ENCODE results near the gene ZNF45. TPM values are rescaled to one million over a fixed set of nuclear protein-coding genes. Genes with fewer than 3 reads are reported as not detected.

Gene ZNF45
- 10 to 100 TPM; 16.9 to 23.3 TPM for total RNA-seq

DNA sequence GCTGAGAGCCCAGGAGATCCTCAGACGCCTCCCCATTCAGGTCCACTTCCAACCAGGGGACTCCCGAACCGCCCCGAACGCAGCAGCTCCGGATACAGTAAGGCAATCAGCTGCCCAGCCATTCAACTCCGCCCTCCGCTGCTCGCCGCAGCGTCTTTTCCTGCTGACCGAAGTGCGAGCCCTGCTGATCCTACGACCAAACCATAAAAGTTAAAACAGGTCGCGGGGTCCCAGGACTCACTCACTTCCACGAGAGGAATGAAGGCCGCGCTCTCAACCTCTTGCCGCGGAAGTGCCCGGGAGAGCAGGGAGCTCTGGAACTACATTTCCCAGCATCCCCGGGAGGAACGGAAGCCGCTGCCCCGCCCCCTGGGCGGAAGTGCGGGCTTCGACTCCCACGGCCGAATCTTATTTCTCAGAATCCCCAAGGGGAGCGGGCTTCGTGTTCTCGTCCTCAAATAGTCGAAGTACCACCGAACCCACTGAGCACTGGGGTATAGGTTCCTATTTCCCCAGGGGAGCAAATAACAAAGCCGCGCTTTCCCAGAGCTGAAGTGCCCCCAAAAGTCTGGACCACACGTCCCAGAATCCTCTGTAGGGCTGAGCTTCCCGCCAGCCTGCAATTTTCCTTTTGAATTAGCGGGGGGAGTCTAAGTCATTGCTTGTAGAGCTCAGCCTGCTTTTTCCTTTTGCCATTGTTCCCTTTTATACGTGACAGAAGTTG lies at the start of gene ZNF45:
TSS of gene ZNF45 (minus strand) at position 298 of the 724 bp plus-strand sequence. CDS start 13,097 bp downstream, outside the sequence.

GRCh38 chr19:43983912-43984686 lies 49.0 kb upstream of the ZNF45 start, which contains the start of gene ZNF155:
Gene ZNF155 (plus strand): TSS chr19:43984188. CDS start chr19:43988544, 4,356 bp downstream.

GRCh38 chr19:43950834-43951645 lies 16.0 kb upstream of the ZNF45 start, which contains the start of gene ZNF221:
Gene ZNF221 (plus strand): TSS chr19:43951228. CDS start chr19:43962727, 11,499 bp downstream.

GRCh38 chr19:43883864-43884263 lies 51.2 kb downstream of the ZNF45 start, which contains the start of gene ZNF404:
Gene ZNF404 (minus strand): TSS chr19:43883964.

Small RNA genes within 50 kb of the gene (small RNA-seq; reads per million reads assigned to genes)
- gene AC006213.5, result 0 reads per million in 2 donors

Other genes starting within 250 kb of the ZNF45 start
- not detected for gene IRGC, start 219.2 kb downstream of the ZNF45 start, total RNA-seq
- gene SMG9, start 180.3 kb downstream of the ZNF45 start, total RNA-seq, result 1 to 10 TPM; 8.9 to 9.0 TPM
- gene KCNN4, start 154.3 kb downstream of the ZNF45 start, total RNA-seq, result 1 to 10 TPM in 1 of 2 donors, under 1 TPM in 1; 0.34 to 5.0 TPM
- gene LYPD5, start 132.8 kb downstream of the ZNF45 start, total RNA-seq, result 1 to 10 TPM; 1.0 to 3.0 TPM
- gene ZNF283, start 108.0 kb downstream of the ZNF45 start, total RNA-seq, result 1 to 10 TPM; 6.5 to 9.3 TPM
- gene ZNF404, start 51.3 kb downstream of the ZNF45 start, total RNA-seq, result 1 to 10 TPM; 1.3 to 1.4 TPM
- 1 to 10 TPM; 7.9 to 8.0 TPM for gene ZNF221, start 15.9 kb upstream of the ZNF45 start, total RNA-seq
- gene ZNF155, start 48.9 kb upstream of the ZNF45 start, total RNA-seq, result 1 to 10 TPM; 4.8 to 5.0 TPM
- gene ZNF230, start 67.7 kb upstream of the ZNF45 start, total RNA-seq, result 1 to 10 TPM; 3.4 to 4.7 TPM
- 1 to 10 TPM; 5.3 to 7.2 TPM for gene ZNF222, start 90.1 kb upstream of the ZNF45 start, total RNA-seq
- gene ZNF223, start 116.8 kb upstream of the ZNF45 start, total RNA-seq, result 1 to 10 TPM; 3.0 to 5.2 TPM
- 1 to 10 TPM; 3.8 to 5.3 TPM for gene ZNF284, start 136.9 kb upstream of the ZNF45 start, total RNA-seq
- 10 to 100 TPM; 23.0 to 28.9 TPM for gene ZNF224, start 159.1 kb upstream of the ZNF45 start, total RNA-seq
- gene ZNF225, start 178.1 kb upstream of the ZNF45 start, total RNA-seq, result 1 to 10 TPM; 3.3 to 4.8 TPM
- gene ZNF234, start 206.3 kb upstream of the ZNF45 start, total RNA-seq, result 10 to 100 TPM; 10.7 to 12.0 TPM
- 10 to 100 TPM; 12.7 to 14.1 TPM for gene ZNF226, start 229.8 kb upstream of the ZNF45 start, total RNA-seq